Dermis blood vessel endothelial cell (primary cell): Measurements from ENCODE around the gene CCDC97. TPM values are rescaled to one million over a fixed set of nuclear protein-coding genes. Genes with fewer than 3 reads are reported as not detected.

Experiments
- DNase-seq: peaks from one replicate; pipeline ENCODE4 v3.0.0; 2010
- total RNA-seq: library from RNA; depleted of rRNA; stranded (reverse); fragments of >200 nt; gene quantifications from 2 replicates; pipeline ENCODE4 v1.2.3, GENCODE V29; 2014

The CCDC97 gene
- total RNA-seq, 1 donor from 2014 or later, result 7.5 TPM

DNA sequence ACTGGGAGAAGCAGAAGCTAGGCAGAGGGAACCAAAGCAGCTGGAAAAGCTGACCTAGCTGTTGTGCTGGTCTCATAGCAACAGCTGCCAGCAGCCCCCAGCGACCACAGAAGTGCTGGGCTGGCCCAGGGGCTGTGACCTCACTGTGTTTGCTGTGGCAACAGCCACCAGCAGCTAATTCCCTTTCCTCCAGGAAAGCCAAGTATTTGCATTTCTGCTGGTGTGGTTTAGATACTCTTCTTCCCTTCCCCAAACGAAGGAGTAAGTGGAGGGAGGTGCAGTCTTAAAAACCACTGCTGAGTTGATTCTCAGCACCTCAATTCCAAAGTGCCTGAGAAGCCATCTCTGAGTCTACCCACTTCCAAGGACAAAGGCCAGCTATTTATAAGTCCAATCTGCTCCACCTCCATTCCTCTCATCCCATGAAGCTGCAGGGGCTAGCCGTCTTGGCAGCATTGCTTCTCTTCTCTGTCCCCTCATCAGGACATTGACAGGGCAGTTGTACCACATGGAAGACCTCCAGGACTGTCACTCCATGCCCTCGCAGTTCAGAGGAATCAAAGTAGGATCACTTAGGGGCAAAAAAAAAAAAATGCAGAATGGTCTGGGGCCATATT lies 11.5 kb upstream of the CCDC97 start:
- DNase-seq, result peak; percentile 68

DNA sequence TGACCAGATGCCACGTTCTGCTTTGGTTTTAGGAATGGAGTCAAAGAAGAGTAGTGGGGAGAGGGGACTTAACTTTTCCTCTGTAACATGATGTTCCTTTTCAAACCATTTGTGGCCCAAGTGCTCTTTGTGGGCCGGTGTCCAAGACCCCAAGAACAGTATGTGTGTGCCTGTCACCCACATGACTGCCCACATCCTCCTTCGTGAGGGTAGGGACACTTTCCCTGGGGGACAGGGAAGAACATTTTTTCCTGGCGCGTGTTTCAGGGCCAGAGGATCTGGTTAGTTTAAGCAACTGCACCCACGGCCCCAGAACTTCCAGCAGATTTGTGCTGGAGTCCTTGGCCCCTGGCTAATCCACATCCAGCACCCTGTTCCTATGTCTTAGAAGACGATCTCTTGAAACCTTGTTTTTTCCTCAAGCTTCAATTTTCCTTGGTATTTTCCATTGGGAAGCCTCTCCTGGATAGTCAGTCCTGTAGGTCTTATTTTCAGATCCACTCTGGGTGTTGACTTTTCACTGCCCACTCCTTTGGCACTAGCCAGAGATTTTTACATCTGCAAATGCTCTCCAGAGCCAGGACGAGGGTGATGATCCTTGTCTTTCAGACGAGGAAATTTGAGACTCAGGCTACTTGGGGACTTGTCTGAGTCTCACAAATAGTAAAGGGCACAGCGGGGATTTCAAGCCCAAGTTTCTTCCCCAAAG lies 10.8 kb upstream of the CCDC97 start:
- no peak for DNase-seq

DNA sequence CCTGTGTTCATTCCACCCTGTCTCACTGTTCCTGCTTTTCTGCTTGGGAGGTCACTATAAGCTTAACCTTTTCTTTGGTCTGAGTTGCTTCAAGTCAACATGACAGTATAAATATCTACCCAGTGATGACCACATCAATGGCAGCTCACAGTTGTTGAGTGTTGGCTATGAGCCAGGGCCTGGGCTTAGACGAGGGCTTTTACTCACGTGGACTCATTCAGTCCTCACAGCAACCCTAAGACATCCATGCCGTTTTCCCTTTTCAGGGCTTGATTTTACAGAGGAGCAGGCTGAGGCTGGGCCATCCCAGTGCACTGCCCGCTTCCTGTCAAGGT lies 10.2 kb upstream of the CCDC97 start:
- peak; percentile 72 for DNase-seq

DNA sequence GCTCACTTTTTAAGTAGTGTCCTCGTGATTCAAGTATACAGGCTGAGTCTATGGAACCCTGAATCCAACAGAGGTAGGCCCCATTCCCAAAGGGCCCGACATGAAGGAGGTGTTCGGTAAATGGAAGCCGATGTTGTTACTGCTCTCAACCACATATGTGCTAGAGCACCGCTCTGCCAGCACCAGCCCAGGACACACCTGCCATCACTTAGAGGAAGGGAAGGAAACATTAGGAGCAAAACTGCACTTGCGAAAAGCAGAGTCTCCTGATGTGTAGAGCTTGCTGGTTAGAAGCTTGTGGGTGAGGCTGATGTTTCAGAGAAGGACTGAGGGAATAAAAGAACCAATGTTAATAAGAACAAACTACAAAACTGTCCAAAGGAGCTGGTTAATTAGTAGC lies 9.4 kb upstream of the CCDC97 start:
- DNase-seq, result no peak

DNA sequence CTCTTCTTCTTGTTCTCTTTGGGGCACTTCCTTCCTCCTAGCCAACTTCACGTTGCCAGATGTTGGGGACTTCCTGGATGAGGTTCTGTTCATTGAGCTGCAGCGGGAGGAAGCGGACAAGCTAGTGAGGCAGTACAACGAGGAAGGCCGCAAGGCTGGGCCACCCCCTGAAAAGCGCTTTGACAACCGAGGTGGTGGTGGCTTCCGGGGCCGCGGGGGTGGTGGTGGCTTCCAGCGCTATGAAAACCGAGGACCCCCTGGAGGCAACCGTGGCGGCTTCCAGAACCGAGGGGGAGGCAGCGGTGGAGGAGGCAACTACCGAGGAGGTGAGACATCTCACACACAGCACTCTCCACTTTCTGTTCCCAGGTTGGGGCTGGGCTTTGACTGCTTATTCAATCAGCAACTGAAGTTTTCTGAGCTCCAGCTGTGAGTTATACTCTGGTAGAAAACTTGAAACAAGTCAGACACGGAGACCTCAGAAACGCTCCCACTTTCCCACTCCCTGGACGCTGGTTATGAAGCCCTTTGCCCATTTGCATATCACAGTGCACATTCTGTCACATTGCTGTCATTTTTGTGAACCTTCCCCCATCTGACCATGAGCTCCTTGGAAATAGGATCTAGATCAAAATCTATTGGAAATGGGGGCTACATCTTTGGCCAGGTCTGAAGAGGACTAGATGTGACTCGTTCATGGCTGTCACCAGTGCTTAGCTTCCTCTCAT lies 7.2 kb upstream of the CCDC97 start:
- no peak for DNase-seq

DNA sequence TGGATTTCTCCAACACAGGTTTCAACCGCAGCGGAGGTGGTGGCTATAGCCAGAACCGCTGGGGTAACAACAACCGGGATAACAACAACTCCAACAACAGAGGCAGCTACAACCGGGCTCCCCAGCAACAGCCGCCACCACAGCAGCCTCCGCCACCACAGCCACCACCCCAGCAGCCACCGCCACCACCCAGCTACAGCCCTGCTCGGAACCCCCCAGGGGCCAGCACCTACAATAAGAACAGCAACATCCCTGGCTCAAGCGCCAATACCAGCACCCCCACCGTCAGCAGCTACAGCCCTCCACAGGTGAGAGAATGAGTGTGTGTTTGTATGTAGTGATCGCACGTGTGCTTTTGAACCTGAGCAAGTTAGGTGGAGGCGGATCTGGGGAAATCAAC lies 6.0 kb upstream of the CCDC97 start:
- DNase-seq, result no peak

DNA sequence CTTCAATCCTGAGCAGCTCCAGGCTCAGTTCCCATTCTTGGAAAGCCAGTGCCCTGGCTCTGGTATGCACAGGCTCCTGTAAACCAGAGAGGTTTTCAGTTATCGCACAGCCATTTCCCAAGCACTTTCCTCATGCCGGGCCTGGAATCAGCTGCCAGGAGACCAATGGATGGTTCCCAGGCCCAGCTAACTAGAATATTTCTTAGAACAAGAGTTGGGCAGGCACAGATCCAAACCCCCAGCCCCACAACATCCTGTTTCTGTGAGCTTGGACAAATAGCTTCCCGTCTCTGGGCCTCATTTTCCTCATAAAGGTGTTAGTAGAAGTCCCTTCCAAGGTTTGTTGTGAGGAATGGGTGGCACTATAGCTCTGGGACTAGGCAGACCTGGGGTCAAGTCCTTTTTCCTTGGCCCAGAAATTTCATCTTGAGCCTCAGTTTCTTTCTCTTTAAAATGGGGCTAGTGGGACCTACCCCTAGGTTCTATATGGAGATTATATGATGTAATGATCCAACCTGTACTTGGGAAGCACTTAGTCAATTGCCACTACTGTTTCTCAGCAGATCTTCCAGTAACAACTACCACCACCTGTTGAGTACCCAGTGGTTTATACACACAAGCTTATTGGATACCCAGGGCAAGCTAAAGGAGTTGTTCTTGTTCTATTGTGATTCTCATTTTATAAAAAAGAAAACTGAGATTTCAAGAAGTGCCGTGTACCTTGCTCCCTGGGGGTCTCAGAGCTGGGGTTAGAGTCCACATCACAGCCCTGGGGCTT lies 5.1 kb upstream of the CCDC97 start:
- peak; percentile 32 for DNase-seq

DNA sequence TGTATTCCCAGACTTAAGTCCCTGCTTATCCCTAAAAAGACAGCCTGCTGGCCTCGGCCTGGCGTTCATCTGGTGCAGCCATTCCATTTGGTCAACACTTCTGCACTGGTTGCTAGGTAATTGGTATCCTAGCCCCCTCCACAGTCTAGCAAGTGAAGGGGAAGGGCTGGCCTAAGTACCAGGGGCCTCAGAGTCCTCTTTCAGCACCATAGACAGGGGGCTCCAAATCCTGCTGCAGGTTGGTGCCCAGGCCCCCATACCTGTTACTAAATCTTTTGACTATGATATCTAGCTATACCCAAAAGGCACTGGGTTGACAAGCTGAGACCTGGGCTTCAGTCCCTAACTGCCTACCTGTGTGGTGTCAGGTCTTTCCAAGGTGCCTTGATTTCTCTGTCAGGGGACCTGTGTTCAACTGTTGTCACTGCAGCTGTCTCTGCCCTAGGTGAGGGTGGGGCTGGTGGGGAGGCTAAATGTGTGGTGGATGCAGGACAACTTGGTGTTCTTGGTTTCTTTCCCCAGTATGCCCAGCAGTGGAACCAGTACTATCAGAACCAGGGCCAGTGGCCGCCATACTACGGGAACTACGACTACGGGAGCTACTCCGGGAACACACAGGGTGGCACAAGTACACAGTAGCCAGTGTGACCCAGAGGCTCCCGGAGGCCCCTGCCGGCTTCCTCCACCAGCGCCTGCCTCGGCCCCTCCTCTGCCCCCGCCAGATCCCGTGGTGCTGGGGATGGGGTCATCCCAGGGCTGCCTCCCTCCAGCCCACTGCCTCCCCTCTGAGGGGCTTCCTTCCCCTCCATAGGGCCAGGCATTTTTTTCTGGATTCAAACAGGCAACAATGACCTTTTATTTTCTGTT lies 3.8 kb upstream of the CCDC97 start:
- no peak for DNase-seq

DNA sequence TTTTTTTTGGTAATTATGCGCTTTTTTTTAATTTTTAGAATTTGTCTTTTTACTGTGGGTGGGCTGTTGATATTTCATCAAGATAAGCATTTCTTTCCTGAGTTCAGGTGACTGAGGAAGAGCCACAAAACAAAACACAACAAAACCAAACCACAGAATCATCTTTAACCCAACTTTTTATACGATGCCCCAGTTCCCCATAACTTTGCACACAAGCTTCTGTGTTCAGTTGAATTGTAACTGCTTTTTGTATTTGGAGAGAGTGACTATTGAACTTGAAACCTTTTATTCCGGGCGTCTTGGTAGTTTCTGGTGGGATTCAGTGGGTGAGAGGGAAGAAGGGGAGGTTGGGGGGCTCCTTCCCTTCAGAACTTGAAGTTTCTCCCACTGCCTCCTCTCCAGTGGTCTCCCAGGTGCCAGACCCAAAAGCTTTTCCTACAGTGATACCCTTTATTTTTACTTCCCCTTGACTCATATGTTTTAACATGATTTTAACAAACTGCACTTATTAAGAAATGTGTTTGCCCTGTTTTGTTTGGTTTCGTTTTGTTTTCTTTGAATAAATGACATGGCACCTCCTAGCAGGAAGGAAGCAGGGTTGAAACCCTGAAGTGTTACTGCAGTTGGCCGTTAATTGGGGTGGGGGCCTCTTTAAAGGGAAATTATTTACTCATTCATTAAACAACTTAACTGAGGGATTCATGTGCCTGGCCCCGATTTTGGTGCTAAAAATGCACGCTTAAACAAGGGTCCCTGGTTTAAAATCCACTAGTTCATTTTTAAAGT lies 2.7 kb upstream of the CCDC97 start:
- DNase-seq, result no peak

DNA sequence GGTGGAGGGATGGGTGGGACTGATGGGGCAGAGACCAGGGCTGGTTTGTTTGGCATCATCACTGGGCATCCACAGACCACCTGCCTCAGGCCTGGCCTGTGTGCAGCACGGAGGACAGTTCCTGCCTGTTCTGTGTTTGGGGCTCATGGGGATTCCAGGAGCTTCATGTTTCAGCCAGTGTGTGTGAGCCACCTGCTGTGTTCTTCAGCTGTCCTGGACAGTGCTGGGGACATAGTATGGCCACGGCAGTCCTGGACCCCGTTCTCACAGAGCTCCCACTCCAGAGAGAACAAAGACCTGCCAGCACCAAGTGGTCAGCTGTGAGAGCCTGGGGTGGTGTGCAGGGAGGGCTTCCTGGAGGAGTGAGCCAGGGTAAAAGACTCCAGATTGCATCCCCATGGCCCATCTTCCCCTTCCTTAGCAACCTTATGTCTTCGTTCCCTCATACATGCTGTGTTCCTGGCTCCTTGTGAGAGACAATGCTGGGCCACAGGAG lies 2.0 kb upstream of the CCDC97 start:
- no peak for DNase-seq

DNA sequence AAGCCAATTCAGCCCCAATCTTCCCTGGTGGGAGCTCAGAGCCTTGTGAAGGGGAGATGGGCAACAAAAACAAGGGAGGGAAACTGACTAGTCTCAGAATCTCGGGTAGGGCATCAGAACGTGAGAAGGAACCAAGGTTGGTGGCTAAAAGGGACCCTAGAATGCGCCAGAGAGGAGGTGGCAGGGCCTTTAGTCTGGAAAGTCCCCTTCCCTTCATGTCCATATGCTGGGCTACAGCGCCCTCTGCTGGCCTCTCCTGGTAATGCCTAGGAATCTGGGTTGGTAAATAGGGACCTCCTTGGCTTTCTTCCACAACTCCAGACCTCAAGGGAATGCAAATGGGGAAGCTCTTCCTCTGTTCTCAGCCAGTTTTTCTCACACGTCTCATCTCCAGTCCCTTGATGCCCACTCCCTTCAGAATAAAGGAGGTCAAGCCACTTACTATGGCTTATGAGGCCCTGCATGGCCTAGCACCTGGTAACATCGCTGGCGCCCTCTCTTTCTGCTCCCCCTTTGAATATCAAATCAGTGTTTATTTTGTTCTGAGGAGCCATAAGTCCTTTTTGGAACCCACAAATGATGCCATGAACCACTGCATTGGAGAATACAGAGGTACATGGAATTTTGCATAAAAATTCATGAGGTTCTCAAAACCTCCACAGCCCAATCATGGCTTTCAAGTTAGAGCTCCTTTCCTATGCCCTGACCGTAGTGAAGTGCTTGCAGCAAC lies 1.4 kb upstream of the CCDC97 start:
- peak; percentile 94 for DNase-seq

DNA sequence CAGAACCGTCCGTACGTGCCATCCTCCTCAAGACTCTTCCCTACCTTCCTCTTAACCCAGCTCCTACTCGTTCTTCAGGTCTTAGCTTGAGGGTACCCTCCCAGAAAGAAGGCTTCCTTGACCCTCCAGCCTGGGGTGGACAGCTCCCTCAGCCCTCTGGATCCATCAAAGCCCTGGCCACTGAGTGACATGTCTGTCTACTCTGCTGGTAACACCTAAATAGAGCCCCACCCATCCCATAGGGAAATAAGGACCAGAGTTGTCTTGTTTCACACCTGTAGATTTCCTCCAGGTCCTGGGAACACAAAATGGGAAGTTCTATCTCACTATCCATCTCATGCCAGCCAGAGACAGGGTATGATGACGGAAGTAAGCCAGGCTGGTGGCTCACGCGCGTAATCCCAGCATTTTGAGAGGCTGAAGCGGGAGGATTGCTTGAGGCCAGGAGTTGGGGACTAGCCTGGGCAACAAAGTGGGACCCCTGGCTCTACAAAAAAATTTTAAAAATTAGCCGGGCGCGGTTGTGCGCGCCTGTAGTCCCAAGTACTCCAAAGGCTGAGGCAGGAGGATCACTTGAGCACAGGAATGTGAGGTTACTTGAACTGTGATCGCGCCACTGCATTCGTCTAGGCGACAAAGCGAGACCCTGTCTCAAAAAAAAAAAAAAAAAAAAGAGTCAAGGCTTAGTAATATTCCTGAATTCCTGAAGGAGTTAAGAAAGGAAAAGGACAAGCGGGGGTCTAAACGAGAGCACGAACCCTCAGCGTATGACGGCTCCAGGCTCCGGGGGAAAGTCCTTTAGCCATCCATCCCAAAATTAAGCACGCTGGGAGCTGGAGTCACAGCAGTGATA lies 566 bp upstream of the CCDC97 start:
- peak; percentile 31 for DNase-seq

DNA sequence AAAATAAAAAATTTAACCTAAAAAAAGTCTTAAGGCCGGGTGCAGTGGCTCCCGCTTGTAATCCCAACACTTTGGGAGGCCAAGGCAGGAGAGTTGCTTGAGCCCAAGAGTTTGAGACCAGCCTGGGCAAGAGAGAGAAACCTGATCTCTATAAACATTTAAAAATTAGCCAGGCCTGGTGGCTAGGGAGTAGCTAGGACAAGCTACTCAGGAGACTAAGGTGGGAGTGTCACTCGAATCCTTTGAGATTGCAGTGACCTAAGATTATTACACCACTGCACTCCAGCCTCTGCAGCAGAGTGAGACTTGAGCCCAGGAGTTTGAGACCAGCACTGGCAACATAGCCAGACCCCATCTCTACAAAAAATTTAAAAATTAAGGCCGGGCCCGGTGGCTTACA lies 1.1 kb downstream of the CCDC97 start:
- DNase-seq, result no peak

DNA sequence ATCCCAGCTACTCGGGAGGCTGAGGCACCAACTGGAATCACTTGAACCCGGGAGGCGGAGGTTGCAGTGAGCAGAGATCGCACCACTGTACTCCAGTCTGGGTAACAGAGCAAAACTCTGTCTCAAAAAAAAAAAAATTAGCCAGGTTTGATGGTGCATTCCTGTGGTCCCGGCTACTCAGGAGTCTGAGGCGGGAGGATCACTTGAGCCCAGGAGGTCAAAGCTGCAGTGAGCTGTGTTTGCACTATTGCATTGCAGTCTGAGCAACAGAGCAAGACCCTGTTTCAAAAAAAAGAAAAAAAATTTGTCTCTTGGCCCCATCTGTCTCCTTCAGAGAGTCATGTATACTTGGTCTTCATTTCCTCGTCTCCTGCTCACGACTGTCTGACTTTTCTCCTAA lies 1.6 kb downstream of the CCDC97 start:
- DNase-seq, result no peak

DNA sequence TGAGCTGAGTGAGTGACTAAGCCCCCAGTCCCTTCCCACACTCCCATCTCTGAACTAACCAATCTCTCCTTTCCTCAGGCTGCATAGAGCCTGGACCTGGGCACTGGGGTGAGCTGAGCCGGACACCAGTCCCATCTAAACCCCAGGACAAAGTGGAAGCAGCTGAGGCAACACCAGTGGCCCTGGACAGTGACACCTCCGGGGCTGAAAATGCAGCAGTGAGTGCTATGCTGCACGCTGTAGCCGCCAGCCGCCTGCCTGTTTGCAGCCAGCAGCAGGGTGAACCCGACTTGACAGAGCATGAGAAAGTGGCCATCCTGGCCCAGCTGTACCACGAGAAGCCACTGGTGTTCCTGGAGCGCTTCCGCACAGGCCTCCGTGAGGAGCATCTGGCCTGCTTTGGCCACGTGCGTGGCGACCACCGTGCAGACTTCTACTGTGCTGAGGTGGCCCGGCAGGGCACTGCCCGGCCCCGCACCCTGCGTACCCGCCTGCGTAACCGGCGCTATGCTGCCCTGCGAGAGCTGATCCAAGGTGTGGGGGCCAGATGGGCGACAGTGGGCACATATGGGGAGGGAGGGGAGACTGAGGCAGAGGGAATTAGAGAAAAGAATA lies 6.4 kb downstream of the CCDC97 start:
- no peak for DNase-seq

DNA sequence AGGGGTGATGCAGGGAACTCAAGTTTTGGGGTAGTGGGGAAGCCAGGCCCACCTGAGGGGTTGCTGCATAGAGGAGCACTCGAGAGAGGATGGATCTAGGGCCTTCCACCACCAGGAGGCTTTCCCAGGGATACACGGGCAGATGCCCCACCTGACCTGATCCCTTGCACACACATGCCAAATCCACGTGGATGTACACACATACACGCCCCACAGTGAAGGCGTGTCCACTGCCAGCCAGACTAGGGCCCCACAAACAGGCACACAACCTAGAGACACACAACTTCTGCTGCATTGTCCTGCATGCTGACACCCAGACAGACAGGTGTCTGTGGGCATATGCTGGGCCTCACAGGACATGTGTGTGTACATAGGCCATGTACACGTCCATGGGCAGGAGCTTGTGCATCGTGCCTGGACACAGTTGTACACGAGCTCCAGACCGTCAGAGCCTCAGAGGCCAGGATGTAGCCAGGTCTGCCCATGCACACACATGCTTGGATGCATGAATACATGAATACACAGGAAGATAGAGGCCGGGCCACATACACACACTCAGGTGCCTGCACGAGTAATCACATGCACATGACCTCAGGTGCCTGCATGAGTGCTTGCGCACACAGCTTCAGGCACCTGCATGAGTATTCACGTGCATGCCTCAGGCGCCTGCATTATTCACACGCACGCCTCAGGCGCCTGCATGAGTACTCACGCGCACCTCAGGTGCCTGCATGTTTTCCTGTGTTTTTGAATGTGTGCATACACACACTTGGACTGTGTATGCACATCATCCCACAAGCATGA lies 8.9 kb downstream of the CCDC97 start:
- no peak for DNase-seq

DNA sequence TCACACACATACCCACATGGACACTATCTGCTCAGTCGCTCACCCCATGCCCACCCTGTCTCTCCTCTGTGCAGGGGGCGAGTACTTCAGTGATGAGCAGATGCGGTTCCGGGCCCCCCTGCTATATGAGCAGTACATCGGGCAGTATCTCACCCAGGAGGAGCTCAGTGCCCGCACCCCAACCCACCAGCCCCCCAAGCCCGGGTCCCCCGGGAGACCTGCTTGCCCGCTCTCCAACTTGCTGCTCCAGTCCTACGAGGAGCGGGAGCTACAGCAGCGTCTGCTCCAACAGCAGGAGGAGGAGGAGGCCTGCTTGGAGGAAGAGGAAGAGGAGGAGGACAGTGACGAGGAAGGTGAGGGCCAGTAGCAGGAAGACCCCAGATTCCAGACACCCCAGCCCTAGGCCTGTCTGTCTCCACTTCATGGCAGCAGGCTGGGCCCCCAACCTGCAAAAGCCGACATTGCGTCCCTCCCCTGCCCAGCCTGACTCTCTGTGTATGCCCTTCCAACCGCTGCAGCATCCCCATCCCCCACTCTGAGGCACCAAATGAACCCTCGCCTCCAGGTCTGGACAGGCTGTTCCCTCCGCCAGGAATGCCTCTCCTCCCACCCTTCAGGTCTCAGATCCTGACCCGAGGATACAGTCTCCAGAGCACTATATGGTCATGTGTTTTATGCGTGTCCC lies 9.7 kb downstream of the CCDC97 start:
- no peak for DNase-seq

DNA sequence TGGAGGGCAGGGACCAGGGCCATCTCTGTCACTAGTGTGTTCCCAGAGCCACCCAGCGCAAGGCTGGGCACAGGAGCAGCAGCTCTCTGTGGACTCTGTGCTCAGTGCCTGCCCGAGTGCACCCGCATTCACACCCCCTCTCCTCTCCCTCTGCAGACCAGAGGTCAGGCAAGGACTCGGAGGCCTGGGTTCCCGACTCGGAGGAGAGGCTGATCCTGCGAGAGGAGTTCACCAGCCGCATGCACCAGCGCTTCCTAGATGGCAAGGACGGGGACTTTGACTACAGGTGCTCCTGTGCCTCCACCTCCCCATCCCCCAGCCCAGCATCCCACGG lies 10.2 kb downstream of the CCDC97 start:
- no peak for DNase-seq
